Endothelial cell (in vitro differentiated cells): ENCODE measurements around the gene EME2. TPM values are rescaled to one million over a fixed set of nuclear protein-coding genes. Genes with fewer than 3 reads are reported as not detected.

Source experiments
- DNase-seq: peaks from one replicate; pipeline ENCODE4 v3.0.0; 2021; ENCODE audit warnings: low spot score
- H3K27ac Mint-ChIP-seq: one replicate; pipeline ENCODE4 v1.8.0; 2021; ENCODE audit warnings: mixed read lengths, inconsistent platforms; ENCODE audit not compliant: unreplicated experiment
- H3K27me3 Mint-ChIP-seq: one replicate; pipeline ENCODE4 v1.8.0; 2021; ENCODE audit warnings: mild to moderate bottlenecking, moderate library complexity, mixed read lengths, inconsistent platforms; ENCODE audit not compliant: unreplicated experiment
- H3K36me3 Mint-ChIP-seq: one replicate; pipeline ENCODE4 v1.8.0; 2021; ENCODE audit warnings: mild to moderate bottlenecking, low read depth, mixed read lengths, inconsistent platforms; ENCODE audit not compliant: unreplicated experiment
- H3K4me1 Mint-ChIP-seq: one replicate; pipeline ENCODE4 v1.8.0; 2021; ENCODE audit warnings: mild to moderate bottlenecking, mixed read lengths, inconsistent platforms; ENCODE audit not compliant: unreplicated experiment
- H3K4me3 Mint-ChIP-seq: one replicate; pipeline ENCODE4 v1.8.0; 2021; ENCODE audit warnings: mild to moderate bottlenecking, mixed read lengths, inconsistent platforms; ENCODE audit not compliant: unreplicated experiment
- H3K9me3 Mint-ChIP-seq: one replicate; pipeline ENCODE4 v1.8.0; 2021; ENCODE audit warnings: mixed read lengths, inconsistent platforms; ENCODE audit not compliant: unreplicated experiment
- CTCF ChIP-seq: fragments of 200-600 bp; sonication (generic); IDR thresholded peaks from one replicate; pipeline ENCODE4 v1.5.0; 2021; ENCODE audit warnings: antibody characterized with exemption; ENCODE audit not compliant: unreplicated experiment
- total RNA-seq: library from RNA; stranded (reverse); fragmentation: NEBNext Ultra II Directional; extraction: Animal tissue kit (Norgen Biotek cat#: 25700); gene quantifications from one replicate; pipeline ENCODE4 v1.2.1, GENCODE V29; 2021; ENCODE audit not compliant: unreplicated experiment

The EME2 gene
- total RNA-seq, 1 donor from 2014 or later = 25.4 TPM

GRCh38 chr16:1775006-1775845 is 2.6 kb downstream of the EME2 start:
- Mint-ChIP-seq H3K4me3 (peak overlapping the region; percentile 51), H3K27me3 (peaks cover 10% of the 10 kb centered on the region), H3K9me3 (no peaks in the 10 kb centered on the region), H3K36me3 (no peaks in the 10 kb centered on the region), H3K4me1 (peaks cover 10% of the 10 kb centered on the region), H3K27ac (no peak overlapping the region)
- no peak for DNase-seq
- no peak for TF ChIP-seq CTCF

- no peak for DNase-seq
- H3K27ac Mint-ChIP-seq = no peak overlapping the region
- H3K27me3 Mint-ChIP-seq = peaks cover 7% of the 10 kb centered on the region
- H3K4me1 Mint-ChIP-seq = peaks cover 10% of the 10 kb centered on the region
- no peak overlapping the region for H3K4me3 Mint-ChIP-seq
- TF ChIP-seq CTCF = no peak
- no peaks in the 10 kb centered on the region for H3K9me3 Mint-ChIP-seq
- no peaks in the 10 kb centered on the region for H3K36me3 Mint-ChIP-seq
These were observed 3.4 kb downstream of the EME2 start for GRCh38 chr16:1775846-1776671.

GRCh38 chr16:1776672-1776955 is 4.0 kb downstream of the EME2 start:
- Mint-ChIP-seq H3K4me3 (no peak overlapping the region), H3K36me3 (no peaks in the 10 kb centered on the region), H3K27ac (no peak overlapping the region), H3K9me3 (no peaks in the 10 kb centered on the region), H3K27me3 (peaks cover 7% of the 10 kb centered on the region), H3K4me1 (peaks cover 16% of the 10 kb centered on the region)
- no peak for DNase-seq
- no peak for TF ChIP-seq CTCF

GRCh38 chr16:1776991-1777374 is 4.4 kb downstream of the EME2 start:
- no peak for DNase-seq
- no peak for TF ChIP-seq CTCF
- Mint-ChIP-seq H3K9me3 (no peaks in the 10 kb centered on the region), H3K27me3 (peaks cover 8% of the 10 kb centered on the region), H3K27ac (no peak overlapping the region), H3K4me3 (no peak overlapping the region), H3K36me3 (no peaks in the 10 kb centered on the region), H3K4me1 (peaks cover 16% of the 10 kb centered on the region)
